ENCODE measurements around the gene CHGA. TPM values are rescaled to one million over a fixed set of nuclear protein-coding genes. Genes with fewer than 3 reads are reported as not detected.

CHGA gene
- total and polyA plus RNA-seq, 2 donors (not counting 1 experiment from before 2014, with no cell fraction given): not detected

GRCh38 chr14:92946847-92947545, 24.0 kb downstream of the CHGA start:
- WGBS (ENCODE audit: insufficient coverage): 93% methylated on average over 11 of the region's 12 CpGs
- no peak overlapping the region for H3K4me3 ChIP-seq (ENCODE audit: control extremely low read depth in 1 of 5, extremely low read depth in 1 of 5, insufficient read depth in 1 of 5, low read depth in 2 of 5, low read length in 4 of 5)
- Mint-ChIP-seq H3K27ac (no peak overlapping the region), H3K4me1 (peaks cover 3% of the 10 kb centered on the region), H3K4me3 (no peak overlapping the region), H3K27me3 (no peaks in the 10 kb centered on the region), H3K9me3 (ENCODE audit: insufficient read depth) (no peaks in the 10 kb centered on the region)
- H3K4me2 ChIP-seq (replicated peaks; ENCODE audit: low read depth, low read length, poor library complexity, severe bottlenecking): no peak overlapping the region
- intact Hi-C loops (cut with micrococcal nuclease): no loop called here
- ATAC-seq (ENCODE audit: low read depth) (no peak), DNase-seq (no peak)
- H3K79me2 ChIP-seq (ENCODE audit: control insufficient read depth, insufficient read depth, low read length): no peaks in the 10 kb centered on the region
- H3K9me3 ChIP-seq (ENCODE audit: control extremely low read depth in 1 of 3, control insufficient read depth in 2 of 3, insufficient read depth in 1 of 3, low read length in 2 of 3): no peaks in the 10 kb centered on the region
- H3K4me1 ChIP-seq (ENCODE audit: control insufficient read depth in 2 of 2, insufficient read depth in 2 of 2, low read length in 2 of 2): peaks cover 0 to 4% of the 10 kb centered on the region in 2 donors
- TF ChIP-seq EZH2 (IDR thresholded peaks at IDR 0.05; ENCODE audit: borderline replicate concordance, insufficient read depth, low read depth, low read length, poor library complexity, severe bottlenecking) (no peak), CTCF (IDR thresholded peaks at IDR 0.05) (no peak)
- H3K27ac ChIP-seq (ENCODE audit: low read length in 2 of 2): no peak overlapping the region
- CTCF ChIA-PET: interaction anchor here (0.6 kb wide), 1 partner anchor 272 kb away, joined by 3 read pairs; no protein-coding TSS in a partner anchor
- H3K36me3 ChIP-seq (replicated peaks in 1 of 2; ENCODE audit: control extremely low read depth in 1 of 2, control insufficient read depth in 1 of 2, extremely low read depth in 1 of 2, insufficient read depth in 2 of 2, low read length in 1 of 2): peaks cover 0 to 50% of the 10 kb centered on the region in 2 experiments
- H2AFZ ChIP-seq (ENCODE audit: insufficient read depth, low read depth, low read length, poor library complexity, severe bottlenecking): no peak overlapping the region
- H3K9ac ChIP-seq (ENCODE audit: low read length): no peak overlapping the region
- H4K20me1 ChIP-seq (ENCODE audit: control insufficient read depth, insufficient read depth, low read length, poor library complexity, severe bottlenecking): no peaks in the 10 kb centered on the region
- no peaks in the 10 kb centered on the region for H3K27me3 ChIP-seq (replicated peaks in 1 of 4; ENCODE audit: control extremely low read depth in 1 of 4, control insufficient read depth in 3 of 4, insufficient read depth in 4 of 4, low read length in 3 of 4)
- POLR2A ChIA-PET: no interaction called here

- 96% methylated on average over 20 of the region's 22 CpGs for WGBS (ENCODE audit: insufficient coverage)
- no peak for DNase-seq
- no peaks in the 10 kb centered on the region for H3K9me3 Mint-ChIP-seq (ENCODE audit: insufficient read depth)
- Histone ChIP-seq H3K36me3 (replicated peaks in 1 of 2; ENCODE audit: control extremely low read depth in 1 of 2, control insufficient read depth in 1 of 2, extremely low read depth in 1 of 2, insufficient read depth in 2 of 2, low read length in 1 of 2) (peaks cover 0 to 47% of the 10 kb centered on the region in 2 experiments), H3K9me3 (ENCODE audit: control extremely low read depth in 1 of 3, control insufficient read depth in 2 of 3, insufficient read depth in 1 of 3, low read length in 2 of 3) (no peaks in the 10 kb centered on the region), H3K4me2 (replicated peaks; ENCODE audit: low read depth, low read length, poor library complexity, severe bottlenecking) (no peak overlapping the region), H2AFZ (ENCODE audit: insufficient read depth, low read depth, low read length, poor library complexity, severe bottlenecking) (no peak overlapping the region), H3K4me3 (ENCODE audit: control extremely low read depth in 1 of 5, extremely low read depth in 1 of 5, insufficient read depth in 1 of 5, low read depth in 2 of 5, low read length in 4 of 5) (no peak overlapping the region), H3K79me2 (ENCODE audit: control insufficient read depth, insufficient read depth, low read length) (no peaks in the 10 kb centered on the region), H3K4me1 (ENCODE audit: control insufficient read depth in 2 of 2, insufficient read depth in 2 of 2, low read length in 2 of 2) (peaks cover 0 to 5% of the 10 kb centered on the region in 2 donors), H3K27ac (ENCODE audit: low read length in 2 of 2) (no peak overlapping the region), H3K9ac (ENCODE audit: low read length) (no peak overlapping the region), H4K20me1 (ENCODE audit: control insufficient read depth, insufficient read depth, low read length, poor library complexity, severe bottlenecking) (no peaks in the 10 kb centered on the region), H3K27me3 (replicated peaks in 1 of 4; ENCODE audit: control extremely low read depth in 1 of 4, control insufficient read depth in 3 of 4, insufficient read depth in 4 of 4, low read length in 3 of 4) (no peaks in the 10 kb centered on the region)
- no peak for TF ChIP-seq EZH2 (IDR thresholded peaks at IDR 0.05; ENCODE audit: borderline replicate concordance, insufficient read depth, low read depth, low read length, poor library complexity, severe bottlenecking)
- TF ChIP-seq CTCF (IDR thresholded peaks at IDR 0.05): no peak
- no peak for ATAC-seq (ENCODE audit: low read depth)
- H3K27ac Mint-ChIP-seq: no peak overlapping the region
- intact Hi-C loops (cut with micrococcal nuclease): no loop called here
- no peaks in the 10 kb centered on the region for H3K27me3 Mint-ChIP-seq
- POLR2A ChIA-PET: no interaction called here
- H3K4me3 Mint-ChIP-seq: no peak overlapping the region
- CTCF ChIA-PET: no interaction called here
- peaks cover 4% of the 10 kb centered on the region for H3K4me1 Mint-ChIP-seq
These were observed 25.7 kb downstream of the CHGA start for GRCh38 chr14:92948647-92949046.

Data from B cell (primary cell).